GM21390 (cell line): ENCODE data around the gene GSC2.
"Not testable (repeated sequence)": the region's sequence is repeated elsewhere in the genome, so short reads cannot be mapped to it uniquely, and the experiment has no call there.

Experiments
- ATAC-seq: cut with Tn5 transposase; IDR thresholded peaks from one replicate; pipeline ENCODE4 v1.9.1; 2021; ENCODE audit not compliant: unreplicated experiment

The GSC2 gene

GRCh38 chr22:19178065-19178656 is 28.1 kb upstream of the GSC2 start:
- peak; percentile 37 for ATAC-seq

- ATAC-seq = no peak
Measured at GRCh38 chr22:19177164-19178064, 27.3 kb upstream of the GSC2 start.

DNA sequence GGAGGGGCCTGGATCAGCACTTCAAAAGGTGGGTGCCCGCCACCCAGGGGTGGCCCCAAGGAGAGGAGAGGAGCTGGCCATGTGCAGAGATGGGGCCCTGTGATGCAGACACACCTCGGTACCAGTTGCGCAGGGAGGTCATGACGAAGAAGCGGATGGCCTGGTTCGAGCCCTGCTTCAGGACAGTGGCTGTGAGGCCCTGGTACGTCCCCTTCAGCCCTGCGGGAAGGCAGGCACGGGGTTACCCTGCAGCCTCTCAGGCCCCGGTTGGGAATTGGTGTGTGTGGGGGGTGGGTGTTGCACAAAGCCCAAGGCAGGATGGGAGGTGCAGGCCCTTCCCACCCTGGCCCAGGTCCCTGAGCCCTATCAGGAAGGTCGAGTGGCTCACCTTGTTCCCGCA is 26.6 kb upstream of the GSC2 start:
- no peak for ATAC-seq

GRCh38 chr22:19176175-19176643 is 26.1 kb upstream of the GSC2 start:
- ATAC-seq = no peak

- ATAC-seq = no peak
Measured at GRCh38 chr22:19175602-19176174, 25.6 kb upstream of the GSC2 start.

DNA sequence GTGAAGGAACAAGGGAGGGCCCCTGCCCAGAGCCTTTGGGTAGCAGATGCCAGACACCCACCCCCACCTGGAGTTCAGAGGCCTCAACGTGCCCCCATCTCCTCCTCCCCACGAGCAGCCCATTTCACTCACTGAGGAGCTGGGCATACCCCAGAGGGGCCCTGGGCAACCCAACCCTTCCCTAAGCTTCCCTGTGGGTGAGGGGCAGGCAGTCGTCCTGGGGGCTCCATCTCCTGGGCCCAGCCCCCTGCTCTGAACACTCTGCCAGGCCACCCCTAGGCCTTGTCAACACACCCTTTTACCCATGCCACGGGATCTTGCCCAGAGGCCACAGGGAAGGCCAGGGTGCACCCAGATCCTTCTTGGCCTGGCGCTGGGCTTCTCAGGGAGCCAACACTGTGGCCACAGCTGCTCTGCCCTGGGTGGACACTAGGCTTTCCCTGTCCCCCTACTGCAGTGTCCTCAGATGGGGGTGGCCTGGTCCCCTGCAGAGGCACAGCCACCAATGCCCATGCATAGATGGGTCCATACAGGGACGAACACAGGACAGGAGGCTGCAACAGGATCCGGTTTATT is 25.0 kb upstream of the GSC2 start:
- ATAC-seq = no peak

GRCh38 chr22:19174106-19175025 is 24.3 kb upstream of the GSC2 start:
- ATAC-seq = no peak

DNA sequence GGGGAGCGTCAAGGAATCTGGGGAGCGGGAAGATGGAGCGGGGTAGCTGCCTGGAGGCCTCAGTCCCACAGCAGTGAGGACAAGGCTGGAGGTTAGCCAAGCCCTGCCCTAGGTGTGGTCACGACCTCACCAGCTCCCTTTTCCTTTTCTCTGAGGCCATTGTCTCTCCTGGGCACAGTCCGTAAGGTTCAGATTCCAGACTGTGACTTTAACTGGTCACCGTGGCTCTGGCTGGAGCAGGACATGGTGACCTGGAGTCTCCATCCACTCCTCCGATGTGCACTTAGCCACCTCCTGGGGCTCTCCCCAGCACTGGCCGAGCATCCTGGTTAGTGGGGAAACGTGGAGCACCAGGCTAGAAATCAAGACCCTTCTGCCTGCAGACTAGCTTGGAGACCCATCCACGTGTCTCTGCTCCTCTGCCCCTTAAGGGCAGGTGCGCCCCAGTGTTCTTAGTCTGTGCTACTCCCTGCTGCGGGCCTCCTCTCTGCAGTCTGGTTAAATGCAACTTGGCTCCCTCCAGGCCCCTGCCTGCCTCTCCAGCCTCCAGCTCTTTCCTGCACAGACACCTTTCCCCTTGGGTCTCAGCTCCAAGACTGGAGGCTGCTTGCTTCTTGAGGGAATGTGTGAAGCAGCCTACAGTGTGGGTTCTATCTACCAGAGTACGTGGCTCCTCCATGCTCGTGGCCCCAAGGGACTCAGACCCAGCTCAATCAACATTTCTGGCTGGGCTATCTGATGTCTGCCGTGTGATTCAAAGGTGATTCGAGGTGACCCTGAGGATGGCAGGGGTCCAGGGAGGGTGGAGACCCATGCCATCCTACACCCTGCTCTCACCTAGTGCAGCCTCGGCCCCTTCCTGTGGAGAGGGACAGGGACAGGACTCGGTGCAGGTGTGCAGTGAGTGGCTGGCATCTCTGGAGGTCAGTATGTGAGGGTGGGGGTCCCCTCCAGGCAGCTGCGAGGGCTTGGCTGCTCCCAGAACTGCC is 23.2 kb upstream of the GSC2 start:
- no peak for ATAC-seq

- no peak for ATAC-seq
Measured at GRCh38 chr22:19172213-19173046, 22.3 kb upstream of the GSC2 start.

- no peak for ATAC-seq
Measured at GRCh38 chr22:19169947-19170318, 19.8 kb upstream of the GSC2 start.

DNA sequence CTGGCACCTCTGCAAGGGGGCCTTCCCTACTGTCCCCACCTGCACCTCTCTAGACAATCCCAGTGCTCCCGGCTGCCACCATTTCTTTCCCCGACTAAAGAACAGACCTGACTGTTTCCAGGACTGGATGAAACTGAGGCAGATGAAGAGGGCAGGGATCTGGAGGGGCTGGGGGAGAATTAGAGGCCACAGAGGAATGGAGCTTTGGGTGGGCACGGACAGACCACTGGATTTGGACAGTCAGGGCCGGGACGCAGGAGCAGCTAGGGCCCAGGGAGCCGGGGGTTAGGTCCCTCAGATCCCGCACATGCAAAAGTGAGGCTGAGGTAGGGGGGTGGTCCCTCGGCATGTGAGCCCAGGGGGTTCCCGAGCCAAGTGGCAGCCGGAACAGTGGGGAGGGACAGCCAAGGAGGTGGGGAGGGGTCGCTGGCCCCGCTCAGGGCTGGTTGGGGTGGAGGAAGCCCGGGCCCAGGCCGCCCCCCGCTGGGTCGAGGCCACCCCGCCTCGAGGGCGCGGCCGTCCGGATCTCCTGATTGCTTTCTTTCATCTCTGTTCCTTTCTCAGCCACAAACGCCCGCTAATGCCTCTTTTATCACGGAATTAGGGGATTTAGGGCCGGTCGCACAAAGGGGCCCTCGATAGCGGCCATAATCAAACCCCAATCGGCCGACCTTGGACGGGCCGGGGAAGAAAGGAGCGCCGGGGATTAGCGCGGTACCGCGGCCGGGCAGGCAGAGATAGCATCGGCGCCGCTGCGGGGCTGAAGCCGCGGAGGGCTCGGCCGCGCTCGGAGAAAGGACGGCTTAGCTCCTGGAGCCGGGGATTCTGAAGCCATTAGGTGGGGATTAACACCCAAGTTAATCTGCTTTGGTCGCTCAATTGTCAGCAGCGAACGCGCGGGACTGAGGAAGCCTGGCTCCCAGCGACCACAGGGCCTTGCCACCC is 19.2 kb upstream of the GSC2 start:
- ATAC-seq = no peak

DNA sequence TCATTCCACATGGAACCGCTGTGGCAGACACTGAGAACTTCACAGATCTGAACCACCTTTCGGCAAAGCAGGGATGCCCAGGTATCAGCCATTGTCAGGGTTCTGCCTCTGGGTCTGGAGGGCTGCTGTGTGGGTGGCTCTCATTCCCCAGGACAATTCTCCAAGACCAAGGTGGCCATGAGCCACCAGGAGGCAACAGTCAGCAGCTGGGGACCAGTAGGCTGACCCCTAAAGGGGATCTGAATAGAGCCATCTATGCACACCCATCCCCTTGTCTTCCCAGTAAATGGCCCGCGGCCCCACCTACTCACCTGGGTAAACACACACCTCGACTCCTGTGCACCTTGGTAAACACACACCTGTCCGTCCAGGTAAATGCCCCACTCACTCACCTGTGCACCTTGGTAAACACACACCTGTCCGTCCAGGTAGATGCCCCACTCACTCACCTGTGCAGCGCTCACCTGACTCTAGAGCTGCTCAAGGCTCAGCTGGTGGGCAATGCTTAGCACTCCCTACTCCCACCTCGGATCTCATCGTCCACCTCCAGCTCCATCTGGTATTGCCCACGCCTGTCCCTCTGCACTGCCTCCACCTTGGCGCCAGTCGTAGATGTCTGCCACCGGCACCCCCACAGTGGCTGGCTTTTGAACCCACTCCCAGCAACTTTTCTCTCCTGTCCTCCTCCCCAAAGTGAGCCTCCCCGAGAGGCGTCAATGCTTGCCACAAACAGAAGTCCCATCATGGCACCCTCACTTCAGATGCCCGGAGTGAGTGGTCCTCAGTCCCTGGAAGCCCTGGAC is 18.2 kb upstream of the GSC2 start:
- no peak for ATAC-seq

DNA sequence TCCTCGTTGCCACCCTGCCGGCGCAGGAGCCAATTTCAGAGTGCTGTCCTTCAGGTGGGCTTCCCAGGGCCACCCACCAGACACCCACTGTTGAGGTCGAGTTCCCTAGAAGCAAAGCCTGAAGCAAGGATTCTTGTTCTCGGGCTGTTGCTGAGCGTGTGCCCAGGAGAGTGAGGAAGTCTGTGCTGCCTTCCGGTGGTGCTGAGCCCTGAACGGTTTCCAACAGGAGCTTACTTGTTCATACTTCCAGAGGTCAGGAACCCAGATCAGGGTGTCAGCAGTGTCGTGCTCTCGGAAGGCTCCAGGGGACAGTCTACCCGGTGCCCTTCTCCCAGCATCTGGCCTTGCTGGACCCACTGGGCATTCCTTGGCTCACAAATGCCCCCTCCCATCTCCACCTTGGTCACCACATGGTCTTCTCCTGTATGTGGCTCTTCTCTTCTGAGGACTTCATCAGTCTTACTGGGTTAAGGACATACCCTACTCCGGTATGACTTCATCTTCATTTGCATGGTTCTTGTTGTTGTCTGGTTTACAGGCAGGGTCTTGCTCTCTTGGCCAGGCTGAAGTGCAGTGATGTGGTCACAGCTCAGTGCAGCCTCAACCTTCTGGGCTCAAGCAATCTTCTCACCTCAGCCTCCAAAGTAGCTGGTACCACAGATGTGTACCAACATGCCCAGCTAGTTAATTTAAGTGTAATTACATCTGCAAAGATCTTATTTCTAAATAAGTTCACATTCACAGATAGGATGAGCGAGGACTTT is 17.2 kb upstream of the GSC2 start:
- ATAC-seq = no peak

- ATAC-seq = no peak
Measured at GRCh38 chr22:19166421-19166820, 16.3 kb upstream of the GSC2 start.

- no peak for ATAC-seq
Measured at GRCh38 chr22:19164425-19164824, 14.3 kb upstream of the GSC2 start.

- not testable (repeated sequence) for ATAC-seq
Measured at GRCh38 chr22:19158649-19159048, 8.6 kb upstream of the GSC2 start.
